NK-92 (cell line): Measurements from ENCODE around the gene WNT11.

ENCODE experiments used
- DNase-seq: peaks from one replicate; lab custom pipeline; 2025; ENCODE audit not compliant: unreplicated experiment; lab: John Stamatoyannopoulos, UW

The WNT11 gene

GRCh38 chr11:76156971-76157427 is 49.3 kb downstream of the WNT11 start:
- DNase-seq = no peak

- DNase-seq = no peak
Observed at GRCh38 chr11:76155500-76156227, 50.6 kb downstream of the WNT11 start.

- no peak for DNase-seq
Observed at GRCh38 chr11:76153571-76153923, 52.8 kb downstream of the WNT11 start.

GRCh38 chr11:76152741-76153570 is 53.3 kb downstream of the WNT11 start:
- no peak for DNase-seq

GRCh38 chr11:76152086-76152681 is 54.1 kb downstream of the WNT11 start:
- DNase-seq = no peak

- DNase-seq = no peak
Observed at GRCh38 chr11:76151556-76152085, 54.7 kb downstream of the WNT11 start.

- no peak for DNase-seq
Observed at GRCh38 chr11:76150141-76150540, 56.2 kb downstream of the WNT11 start.

GRCh38 chr11:76149713-76150112 is 56.6 kb downstream of the WNT11 start:
- no peak for DNase-seq

- no peak for DNase-seq
Observed at GRCh38 chr11:76148941-76149613, 57.2 kb downstream of the WNT11 start.

- no peak for DNase-seq
Observed at GRCh38 chr11:76148231-76148630, 58.1 kb downstream of the WNT11 start.

- DNase-seq = no peak
Observed at GRCh38 chr11:76147106-76147740, 59.1 kb downstream of the WNT11 start.

GRCh38 chr11:76143274-76143673 is 63.0 kb downstream of the WNT11 start:
- no peak for DNase-seq

GRCh38 chr11:76141901-76142588 is 64.3 kb downstream of the WNT11 start:
- DNase-seq = no peak

- no peak for DNase-seq
Observed at GRCh38 chr11:76140912-76141574, 65.3 kb downstream of the WNT11 start.

- no peak for DNase-seq
Observed at GRCh38 chr11:76139314-76139713, 67.0 kb downstream of the WNT11 start.
